ENCODE data around the gene ARHGEF40.

Gene ARHGEF40

DNA sequence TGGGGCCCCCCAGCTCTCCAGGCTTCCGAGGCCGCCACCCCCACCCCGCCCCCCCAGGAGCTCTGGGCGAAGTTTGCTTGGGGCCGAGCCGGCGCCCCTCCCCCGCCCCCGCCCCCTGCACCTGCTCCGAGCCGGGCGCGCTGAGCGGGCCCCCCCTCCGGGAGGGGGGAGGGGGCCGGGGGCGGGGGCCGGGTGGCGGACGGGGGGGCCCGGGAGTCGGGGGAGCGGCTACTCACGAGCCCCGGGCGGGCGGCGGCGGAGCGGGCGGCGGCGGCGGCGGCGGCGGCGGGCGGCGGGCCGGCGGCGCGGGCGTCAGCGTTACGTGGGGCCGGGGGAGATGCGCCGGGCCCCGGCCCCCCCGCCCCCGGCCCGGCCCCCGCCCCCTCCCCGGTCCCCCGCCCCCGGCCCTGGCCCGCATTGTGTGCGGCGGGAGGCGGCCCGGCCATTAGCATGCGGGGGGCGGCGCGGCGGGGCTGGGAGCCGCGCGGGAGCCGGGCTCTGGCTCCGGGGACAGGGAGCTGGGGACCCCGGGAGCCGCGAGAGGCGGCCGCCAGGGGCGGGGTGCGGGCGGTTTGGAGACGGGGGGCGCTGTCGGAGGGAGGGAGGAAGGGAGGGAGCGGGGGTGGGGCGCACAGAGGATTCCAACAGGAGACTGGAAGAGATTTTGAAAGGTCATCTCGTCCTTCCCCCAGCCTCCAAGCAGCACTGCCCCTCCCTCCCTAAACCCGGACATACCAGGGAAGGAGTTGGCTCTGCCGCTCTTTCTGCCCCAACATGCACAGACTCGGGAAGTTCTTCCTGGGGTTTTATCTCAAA, 28.2 kb downstream of the ARHGEF40 start, which contains the start of gene ZNF219:
ZNF219 (minus strand) TSS at position 580 of the 816 bp plus-strand sequence. CDS start 5,064 bp downstream, outside the sequence.
- DNase-seq (ENCODE audit: low read depth): no peak

DNA sequence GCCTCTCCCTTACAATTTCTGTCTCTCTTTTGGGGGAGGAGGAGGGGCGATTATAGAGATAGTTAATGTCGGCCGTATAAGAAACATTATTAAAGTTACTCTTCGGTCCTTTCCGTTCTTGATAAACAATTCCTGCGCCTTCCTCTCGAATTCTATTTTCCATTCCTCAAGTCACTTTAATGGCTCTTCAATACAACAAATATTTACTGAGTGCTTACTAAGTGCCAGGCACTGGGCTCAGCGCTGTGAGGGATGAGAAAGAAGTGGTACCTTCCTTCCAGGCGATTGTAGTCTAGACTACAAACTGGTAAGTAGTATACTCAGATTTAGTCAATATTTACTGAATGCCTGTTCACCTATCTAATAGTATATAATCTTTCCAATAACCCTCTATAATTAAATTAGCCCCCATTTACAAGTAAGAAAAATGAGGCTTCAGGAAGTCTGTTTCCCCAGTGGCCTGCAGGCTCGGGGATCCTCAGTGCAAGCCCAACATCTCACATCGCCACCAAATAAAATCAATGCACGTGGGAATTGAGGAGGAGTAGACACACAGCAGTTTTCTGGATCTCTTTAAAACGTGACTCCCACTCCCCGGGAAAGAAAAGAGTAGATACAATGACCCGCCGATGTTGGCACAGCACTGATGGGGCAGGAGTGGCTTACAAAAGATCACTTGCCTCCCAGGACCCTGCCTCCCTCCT, 28.9 kb downstream of the ARHGEF40 start:
- no peak for DNase-seq (ENCODE audit: low read depth)

DNA sequence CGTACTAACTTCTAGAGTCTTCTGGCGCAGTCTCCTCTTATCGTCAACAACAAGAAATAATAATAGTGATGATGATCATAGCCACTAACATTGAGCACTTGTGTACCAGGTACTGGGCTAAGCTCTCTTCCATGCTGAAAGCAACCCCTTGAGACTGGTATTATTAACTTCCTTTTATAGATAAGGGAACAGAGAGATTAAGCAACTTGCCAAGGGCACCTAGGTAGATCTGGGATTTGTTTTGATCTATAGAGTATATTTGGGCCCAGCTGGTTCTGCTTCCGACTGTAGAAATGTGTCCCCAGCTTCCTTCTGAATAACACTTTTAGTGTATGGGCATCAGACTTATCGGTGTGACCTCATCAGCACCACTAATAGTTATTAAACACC, 29.5 kb downstream of the ARHGEF40 start:
- DNase-seq (ENCODE audit: low read depth): no peak

DNA sequence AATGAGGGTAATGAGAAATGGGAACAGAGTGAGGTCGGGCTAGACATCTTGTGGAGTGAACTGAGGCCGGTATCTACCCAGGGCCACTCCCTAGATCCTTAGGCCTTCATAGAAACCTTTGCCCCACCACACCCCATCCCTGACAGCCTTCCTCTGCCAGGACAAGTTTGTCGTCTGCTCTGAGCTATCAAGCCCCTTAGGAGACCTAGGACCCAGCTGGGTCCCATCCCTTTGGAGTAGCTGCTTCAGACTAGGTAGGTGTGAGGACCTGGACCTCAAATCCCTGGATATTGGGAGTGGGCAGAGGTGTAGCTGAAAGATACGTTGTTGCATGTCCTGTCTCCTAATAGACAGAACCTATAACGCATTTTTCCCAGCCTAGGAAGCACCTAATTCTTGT, 30.8 kb downstream of the ARHGEF40 start, which contains the start of gene TMEM253:
TMEM253 (plus strand) TSS at position 136 of the 400 bp plus-strand sequence. CDS start 278 bp downstream, outside the sequence.
- DNase-seq (ENCODE audit: low read depth): no peak

DNA sequence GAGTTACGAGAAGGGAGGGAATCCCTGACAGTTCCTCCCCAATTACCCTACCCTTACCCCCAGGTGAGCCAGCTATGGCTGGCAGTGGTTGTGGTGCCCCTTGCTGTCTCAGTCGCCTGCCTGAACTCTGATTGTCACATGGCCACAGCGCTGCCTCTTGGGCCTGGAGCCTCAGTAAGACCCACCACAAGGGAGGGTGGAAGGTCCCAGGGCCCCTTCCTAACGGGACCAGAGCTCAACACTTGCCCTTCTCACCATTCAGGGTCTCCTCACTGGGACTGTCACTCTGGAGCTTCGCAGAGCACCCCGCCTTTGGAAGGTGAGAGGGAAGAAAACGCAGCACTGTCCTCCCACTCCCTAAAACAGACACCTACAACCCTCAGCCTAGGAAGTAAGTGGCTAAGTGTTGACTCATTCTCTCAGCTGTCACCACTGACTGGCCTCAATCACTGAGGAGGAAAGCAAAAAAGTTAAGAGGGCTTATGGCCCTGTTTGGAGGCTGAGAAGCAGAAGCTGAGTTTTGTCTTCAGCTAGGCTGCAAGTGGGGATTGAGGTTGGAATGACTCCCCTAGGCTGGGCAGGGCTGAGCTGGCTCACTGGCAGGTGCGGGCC, 31.8 kb downstream of the ARHGEF40 start:
- DNase-seq (ENCODE audit: low read depth): no peak

DNA sequence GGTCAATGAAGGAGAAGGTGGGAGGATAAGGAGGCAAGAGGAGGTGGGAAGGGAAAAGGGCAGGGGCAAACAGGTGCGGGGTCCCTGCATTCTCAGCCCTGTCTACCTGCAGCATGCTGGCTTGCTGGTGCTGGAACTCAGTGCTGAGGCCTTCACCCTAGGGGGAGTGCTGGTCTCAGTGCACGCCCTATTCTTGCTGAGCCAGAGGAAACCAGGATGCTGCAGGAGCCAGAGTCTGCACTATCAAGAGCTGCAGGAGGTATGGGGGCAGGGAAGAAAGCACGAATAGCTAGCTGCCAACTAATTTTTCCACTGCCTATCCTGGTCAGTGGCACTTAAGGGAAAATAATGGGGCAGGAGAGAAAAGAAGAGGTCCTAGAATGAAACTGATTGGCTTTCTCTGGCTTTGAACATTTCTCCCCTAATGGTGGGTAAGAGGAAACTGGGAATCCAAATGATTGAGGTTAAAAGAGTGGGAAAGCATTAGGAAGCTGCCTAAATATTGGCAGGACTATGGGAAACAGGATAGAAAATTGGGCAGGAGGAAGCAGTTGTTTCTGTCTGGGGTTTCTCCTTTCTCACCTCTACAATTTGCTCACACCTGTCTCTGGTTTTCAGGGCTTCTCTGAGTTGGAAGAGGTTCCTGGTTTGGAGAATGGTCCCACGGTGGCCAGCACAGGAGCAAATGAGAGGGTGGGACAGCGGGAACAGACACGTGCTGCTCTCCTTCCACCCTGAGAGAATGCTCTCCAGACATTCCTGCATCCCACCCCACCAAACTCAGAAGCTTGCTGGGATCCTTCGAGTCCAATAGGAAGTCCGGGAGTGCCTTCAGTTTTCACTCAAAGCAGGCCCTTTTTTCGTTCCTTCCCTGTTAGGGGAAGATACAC, 32.7 kb downstream of the ARHGEF40 start:
- DNase-seq (ENCODE audit: low read depth): no peak

DNA sequence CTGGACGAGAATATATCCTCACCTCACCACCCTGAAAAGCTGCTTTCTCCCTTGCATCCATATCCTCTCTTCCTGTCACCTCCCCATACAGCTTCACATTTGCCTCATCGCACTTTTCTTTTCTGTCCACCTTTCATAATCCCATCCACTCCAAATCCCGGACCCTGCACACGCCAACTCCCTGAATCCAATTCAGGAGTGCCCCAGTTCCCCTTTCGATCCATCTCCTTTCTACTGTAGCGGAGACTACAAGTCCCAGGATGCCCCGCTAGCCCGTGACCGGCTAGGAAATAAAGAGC, 33.3 kb downstream of the ARHGEF40 start:
- DNase-seq (ENCODE audit: low read depth): no peak

DNA sequence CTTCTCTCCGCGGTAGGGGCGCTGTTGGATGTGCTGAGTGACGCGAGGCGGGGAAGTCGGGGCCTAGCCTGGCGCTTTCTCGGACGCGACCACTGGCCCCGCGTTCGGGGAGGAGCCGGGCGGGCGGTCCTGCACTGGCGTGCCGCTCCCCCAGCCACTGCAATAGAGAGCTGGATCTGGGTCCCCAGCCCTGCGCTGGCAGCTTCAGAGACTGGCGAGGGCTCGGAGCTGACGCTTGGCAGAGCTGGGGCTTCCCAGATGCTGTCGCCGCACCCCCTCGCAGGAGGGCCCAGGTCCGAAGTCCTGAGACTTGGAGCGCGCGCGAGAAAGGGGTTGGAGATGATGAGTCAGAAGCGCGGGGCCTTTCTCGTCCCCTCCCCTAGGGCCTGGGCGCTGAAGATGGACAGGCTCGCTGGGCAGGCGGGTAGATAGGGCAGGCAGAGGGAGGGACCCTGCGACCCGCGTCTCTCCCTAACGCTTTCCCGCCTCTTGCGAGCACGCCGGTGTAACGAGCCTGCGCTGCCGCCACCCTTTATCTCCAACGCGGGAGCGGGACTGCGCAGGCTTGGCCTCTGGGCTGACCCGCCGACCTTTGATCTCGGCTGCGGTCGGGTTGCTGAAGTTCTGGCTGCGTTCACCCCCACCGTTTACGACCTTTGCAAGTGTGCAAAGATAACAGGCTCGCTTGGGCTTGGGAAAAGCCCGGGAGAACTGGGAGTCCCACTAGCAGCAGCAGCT, 33.8 kb downstream of the ARHGEF40 start:
- peak; percentile 94 for DNase-seq (ENCODE audit: low read depth)

DNA sequence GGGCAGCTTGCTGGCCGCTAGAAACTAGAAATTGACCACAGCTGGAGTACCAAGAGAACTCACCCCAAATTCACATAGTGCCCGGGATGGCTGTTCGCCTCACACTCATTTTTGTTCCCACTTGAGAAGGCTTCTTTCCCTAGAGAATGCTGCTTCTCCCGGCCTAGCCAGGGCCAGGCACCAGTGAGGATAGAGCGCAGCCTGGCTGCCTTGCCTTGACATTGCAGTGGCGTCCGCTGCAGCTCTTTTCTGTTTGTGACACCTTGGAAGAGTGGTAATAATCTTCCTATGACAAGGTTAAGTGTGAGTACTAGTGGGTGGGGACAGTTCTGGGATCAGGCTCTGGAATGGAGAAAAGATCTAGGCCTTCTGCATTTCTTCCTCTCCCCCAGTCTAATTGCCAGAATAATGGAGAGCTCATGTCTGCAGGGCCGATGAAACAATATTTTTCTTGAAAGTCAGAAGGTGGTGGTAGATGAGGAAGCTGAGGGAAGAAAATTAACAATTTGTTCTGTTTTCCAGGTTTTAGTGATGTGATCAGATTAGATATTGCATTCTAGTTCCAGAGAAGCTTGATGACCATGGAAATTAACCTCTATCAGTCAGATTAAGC, 34.5 kb downstream of the ARHGEF40 start:
- peak; percentile 54 for DNase-seq (ENCODE audit: low read depth)

DNA sequence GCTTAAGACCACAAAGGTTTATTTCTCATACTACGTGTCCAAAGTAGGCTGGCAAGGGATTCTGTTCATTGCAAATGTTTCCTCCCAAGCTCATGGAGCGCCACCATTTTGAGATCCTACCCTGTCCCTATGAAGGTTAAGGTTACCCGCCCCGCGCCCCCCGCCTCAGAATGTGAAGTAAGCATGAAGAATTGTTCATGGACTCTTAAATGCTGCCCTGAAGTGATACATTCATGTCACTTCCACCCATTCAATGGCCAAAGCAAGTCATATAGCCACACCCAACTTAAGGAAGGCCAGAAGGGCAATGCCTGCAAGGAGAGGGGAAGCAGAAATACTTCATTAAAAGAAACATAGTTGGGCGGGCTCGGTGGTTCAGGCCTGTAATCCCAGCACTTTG, 35.0 kb downstream of the ARHGEF40 start:
- no peak for DNase-seq (ENCODE audit: low read depth)

DNA sequence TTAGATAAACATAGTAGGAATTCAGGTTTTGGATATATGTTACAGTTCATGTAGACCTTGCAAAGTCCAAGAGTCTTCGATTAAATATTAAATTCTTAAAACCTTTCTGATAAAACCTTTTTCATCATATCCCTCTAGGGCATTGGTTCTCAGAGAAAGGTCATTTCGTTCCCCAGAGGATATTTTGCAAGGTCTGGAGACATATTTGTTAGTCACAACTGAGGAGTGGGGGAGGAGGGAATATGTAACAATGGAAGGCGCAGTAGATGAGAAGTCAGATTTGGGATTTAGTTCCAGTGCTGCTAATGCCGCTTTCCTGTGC, 36.0 kb downstream of the ARHGEF40 start:
- DNase-seq (ENCODE audit: low read depth): no peak

DNA sequence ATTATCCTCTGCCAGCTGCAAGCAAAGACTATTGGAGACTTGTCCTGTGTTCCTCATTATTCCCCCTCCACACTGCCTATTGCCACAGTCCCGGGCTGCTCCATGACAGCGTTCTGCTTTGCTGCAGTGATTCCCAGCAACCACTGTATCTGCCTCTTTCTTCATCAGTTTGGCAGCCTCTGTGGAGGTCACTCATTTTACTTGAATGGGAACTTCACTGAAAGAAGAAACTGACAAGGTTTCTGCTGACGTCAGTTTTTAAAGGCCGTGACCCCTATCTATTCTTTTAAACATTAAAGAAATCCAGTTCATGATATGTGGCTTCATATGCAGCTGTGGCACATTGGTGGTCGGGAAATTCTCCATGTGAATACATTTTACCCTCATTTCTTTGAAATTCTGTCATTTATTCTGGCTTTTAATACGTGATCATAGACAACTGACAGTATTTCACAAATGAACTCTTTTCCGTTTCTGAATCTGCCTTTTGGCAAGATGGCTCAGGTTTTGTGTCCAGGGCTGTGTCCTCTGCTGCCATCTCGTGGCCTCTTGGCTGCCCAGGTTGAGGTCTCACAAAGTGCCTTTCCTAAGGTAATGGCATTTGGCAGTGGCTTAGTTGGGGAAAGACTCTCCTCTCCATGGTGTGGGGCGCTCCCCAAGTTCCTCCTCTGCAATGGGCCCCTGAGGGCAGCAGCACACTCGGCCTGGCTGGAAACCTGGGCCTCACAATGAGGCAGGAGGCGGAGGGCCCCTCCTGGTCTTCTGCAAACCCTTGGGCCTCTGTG, 36.6 kb downstream of the ARHGEF40 start:
- peak; percentile 58 for DNase-seq (ENCODE audit: low read depth)

DNA sequence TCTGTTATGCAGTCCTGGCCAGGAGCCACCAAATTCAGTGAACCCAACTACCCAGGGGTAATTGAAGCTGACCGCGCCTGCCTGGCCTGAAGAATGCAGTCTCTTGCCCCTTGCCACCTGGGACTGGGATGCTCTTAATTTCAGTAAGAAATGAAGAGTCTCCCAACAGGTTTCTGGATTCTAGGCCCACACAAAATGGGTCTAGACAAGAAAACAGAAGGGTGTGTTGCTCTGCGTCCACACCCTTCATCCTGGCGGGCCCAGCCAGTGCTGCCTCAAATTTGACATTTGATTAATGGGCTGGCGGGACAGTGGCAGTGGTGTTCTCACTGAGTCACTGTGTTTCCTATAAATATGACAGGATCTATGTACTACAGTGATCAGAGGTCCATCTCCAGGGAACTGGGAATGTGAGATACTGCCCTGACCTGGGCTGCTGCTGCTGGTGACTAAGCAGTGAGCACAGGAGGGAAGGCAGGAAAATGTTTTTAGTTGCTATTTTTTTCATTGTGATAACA, 37.2 kb downstream of the ARHGEF40 start:
- DNase-seq (ENCODE audit: low read depth): no peak

DNA sequence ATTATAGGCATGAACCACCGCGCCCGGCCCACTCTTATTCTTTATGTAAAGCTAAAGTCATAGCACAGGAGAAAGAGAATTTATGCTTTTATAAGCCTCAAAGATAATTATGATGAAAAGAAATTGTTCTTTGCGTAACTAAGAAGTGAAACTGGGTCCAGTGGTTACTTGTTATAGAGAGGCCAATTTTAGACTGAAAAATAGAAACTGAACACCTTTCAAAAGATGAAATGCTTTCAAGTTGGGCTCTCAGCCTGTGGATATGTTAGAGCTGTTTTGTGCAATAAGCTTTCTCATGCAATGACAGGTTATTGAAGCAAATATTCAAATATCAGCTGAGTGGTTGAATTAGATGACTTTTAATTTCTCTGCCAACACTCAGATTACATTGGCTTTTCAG, 38.7 kb downstream of the ARHGEF40 start:
- no peak for DNase-seq (ENCODE audit: low read depth)

DNA sequence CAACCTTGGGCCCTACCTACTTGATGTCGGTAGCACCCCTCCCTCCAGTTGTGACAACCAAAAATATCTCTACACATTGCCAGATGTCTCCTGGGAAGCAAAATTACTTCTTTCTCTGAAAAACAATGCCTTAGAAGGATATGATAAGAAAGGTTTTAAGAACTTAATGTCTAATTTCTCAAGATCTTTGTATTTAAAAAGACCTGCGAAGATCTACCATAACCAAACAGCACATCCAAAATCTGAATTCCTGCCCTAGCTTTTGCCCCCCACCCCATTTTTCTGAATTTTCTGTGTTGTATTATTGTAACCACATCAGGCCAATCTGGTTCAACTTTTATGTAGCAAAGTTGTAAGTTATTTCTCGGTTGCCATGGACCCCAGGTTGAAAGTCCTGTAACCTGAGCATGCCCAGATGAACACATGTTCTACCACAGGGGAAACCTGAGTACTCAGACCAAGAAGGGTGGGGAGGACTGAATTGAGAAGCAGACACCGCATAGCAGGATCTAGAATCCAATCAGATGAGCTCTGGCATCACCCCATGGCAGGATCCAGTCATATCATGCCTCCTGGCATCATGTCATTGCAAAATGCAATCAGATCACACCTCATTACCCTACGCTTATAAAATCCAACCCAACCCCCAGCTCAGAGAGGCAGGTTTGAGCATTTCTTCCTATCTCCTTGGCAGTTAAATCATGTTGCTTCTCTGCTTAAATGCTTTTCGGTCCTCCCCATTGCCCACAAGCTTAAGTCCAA, 39.5 kb downstream of the ARHGEF40 start:
- DNase-seq (ENCODE audit: low read depth): no peak

DNA sequence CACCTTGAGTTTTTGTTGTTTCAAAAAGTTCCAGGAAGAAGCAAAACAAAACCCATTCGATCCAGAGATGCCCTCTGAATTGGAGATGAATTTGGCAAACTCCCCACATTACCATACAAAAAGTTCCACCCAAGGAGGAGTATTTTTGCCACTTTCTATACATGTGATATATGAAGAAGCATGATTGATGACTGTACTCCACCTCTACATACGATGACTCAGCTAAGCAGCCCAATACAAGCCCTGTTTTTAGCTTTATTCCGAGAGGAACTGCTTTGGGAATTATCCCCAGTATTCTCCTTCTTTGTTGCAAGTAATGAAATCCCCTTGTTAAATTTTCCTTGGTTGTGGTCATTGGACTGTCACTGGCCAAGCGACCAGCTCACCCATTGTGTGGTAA, 42.2 kb downstream of the ARHGEF40 start:
- DNase-seq (ENCODE audit: low read depth): no peak

DNA sequence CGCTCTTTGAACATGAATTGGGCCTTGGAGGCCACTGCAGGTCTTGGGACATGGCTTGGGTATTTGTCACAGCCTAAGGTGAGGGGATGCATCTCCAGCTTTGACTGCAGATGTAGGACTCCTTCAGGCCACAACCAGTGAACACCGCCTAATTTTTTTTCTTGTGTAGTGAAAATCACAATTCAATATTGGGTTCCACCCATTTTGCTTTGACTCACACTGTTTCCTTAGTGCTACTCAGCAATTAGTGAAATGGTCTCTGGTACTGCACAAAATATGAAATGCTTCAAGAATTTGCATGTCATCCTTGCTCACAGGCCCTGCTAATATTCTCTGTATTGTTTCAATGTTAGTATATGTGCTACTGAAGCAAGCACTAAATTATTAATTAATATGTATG, 43.3 kb downstream of the ARHGEF40 start:
- no peak for DNase-seq (ENCODE audit: low read depth)

DNA sequence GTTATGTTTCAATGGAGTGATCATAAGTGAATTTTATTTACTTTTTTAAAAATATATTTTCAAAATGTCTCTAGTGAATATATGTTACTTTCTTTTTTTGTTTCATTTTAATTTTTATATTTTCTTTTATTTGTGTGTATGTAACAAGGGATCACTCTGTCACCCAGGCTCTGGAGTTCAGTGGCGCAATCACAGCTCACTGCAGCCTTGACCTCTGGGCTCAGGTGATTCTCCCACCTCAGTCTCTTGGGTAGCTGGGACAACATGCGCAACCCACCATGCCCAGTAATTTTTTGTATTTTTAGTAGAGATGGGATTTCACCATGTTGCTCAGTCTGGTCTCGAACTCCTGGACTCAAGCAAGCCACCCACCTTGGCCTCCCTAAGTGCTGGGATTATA, 48.8 kb downstream of the ARHGEF40 start:
- no peak for DNase-seq (ENCODE audit: low read depth)

DNA sequence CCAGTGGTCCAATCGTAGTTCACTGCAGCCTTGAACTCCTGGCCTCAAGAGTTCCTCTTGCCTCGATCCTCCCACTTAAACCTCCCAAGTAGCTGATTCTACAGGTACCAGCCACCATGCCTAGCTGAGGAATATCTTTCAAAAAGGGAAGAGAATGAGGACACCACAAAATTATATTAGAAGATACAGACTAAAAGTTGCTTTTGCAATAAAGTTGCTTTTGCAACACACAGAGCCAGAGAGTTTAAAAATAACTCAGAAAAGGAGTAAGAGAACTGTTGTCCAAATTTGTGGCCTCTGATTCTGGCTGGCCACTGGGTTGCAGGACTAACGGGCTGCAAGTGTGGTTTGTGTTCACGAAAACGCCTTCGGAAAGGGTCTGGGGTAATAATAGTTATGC, 50.6 kb downstream of the ARHGEF40 start:
- no peak for DNase-seq (ENCODE audit: low read depth)
